ENCODE measurements around the gene PMPCA. TPM values are rescaled to one million over a fixed set of nuclear protein-coding genes. Genes with fewer than 3 reads are reported as not detected.
A peak's percentile ranks its signal among the peaks of the same experiment; 100 is the strongest.
"Not testable (repeated sequence)": the region's sequence is repeated elsewhere in the genome, so short reads cannot be mapped to it uniquely, and the experiment has no call there.

Gene PMPCA
- total RNA-seq, 1 donor from 2014 or later: 94.4 TPM

- Mint-ChIP-seq H3K4me3 (ENCODE audit: unreplicated experiment) (no peak overlapping the region), H3K36me3 (ENCODE audit: low read depth, unreplicated experiment) (peaks cover 6% of the 10 kb centered on the region), H3K27ac (ENCODE audit: unreplicated experiment) (no peak overlapping the region), H3K4me1 (ENCODE audit: low read depth, unreplicated experiment) (peaks cover 16% of the 10 kb centered on the region), H3K27me3 (ENCODE audit: low read depth, unreplicated experiment) (no peaks in the 10 kb centered on the region), H3K9me3 (ENCODE audit: unreplicated experiment) (peaks cover 2% of the 10 kb centered on the region)
- Histone ChIP-seq H3K9ac (ENCODE audit: low read length) (no peak overlapping the region), H3K9me3 (ENCODE audit: insufficient read depth, low read depth, low read length) (no peaks in the 10 kb centered on the region), H3K4me2 (ENCODE audit: low read length) (no peak overlapping the region), H3K27ac (ENCODE audit: low read depth, low read length) (no peak overlapping the region), H3K36me3 (ENCODE audit: insufficient read depth, low read length) (peaks cover 2% of the 10 kb centered on the region), H3K79me2 (ENCODE audit: insufficient read depth, low read length) (peaks cover 29% of the 10 kb centered on the region), H3K4me1 (ENCODE audit: insufficient read depth, low read length) (peaks cover 13% of the 10 kb centered on the region), H4K20me1 (ENCODE audit: insufficient read depth, low read length) (peaks cover 29% of the 10 kb centered on the region), H2AFZ (ENCODE audit: low read depth, low read length) (no peak overlapping the region), H3K4me3 (ENCODE audit: insufficient read depth, low read depth, low read length) (no peak overlapping the region), H3K27me3 (ENCODE audit: insufficient read depth, low read length) (no peaks in the 10 kb centered on the region)
- TF ChIP-seq, protein P1, sequence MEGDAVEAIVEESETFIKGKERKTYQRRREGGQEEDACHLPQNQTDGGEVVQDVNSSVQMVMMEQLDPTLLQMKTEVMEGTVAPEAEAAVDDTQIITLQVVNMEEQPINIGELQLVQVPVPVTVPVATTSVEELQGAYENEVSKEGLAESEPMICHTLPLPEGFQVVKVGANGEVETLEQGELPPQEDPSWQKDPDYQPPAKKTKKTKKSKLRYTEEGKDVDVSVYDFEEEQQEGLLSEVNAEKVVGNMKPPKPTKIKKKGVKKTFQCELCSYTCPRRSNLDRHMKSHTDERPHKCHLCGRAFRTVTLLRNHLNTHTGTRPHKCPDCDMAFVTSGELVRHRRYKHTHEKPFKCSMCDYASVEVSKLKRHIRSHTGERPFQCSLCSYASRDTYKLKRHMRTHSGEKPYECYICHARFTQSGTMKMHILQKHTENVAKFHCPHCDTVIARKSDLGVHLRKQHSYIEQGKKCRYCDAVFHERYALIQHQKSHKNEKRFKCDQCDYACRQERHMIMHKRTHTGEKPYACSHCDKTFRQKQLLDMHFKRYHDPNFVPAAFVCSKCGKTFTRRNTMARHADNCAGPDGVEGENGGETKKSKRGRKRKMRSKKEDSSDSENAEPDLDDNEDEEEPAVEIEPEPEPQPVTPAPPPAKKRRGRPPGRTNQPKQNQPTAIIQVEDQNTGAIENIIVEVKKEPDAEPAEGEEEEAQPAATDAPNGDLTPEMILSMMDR (IDR thresholded peaks at IDR 0.05; ENCODE audit: insufficient read depth, low read depth, low read length): no peak
- no peak for TF ChIP-seq EZH2 (IDR thresholded peaks at IDR 0.05; ENCODE audit: insufficient read depth, low read length)
- FAIRE-seq: no peak
- no peak for DNase-seq (ENCODE audit: low read depth)
These were observed 5.7 kb upstream of the PMPCA start for GRCh38 chr9:136404801-136405136.

DNA sequence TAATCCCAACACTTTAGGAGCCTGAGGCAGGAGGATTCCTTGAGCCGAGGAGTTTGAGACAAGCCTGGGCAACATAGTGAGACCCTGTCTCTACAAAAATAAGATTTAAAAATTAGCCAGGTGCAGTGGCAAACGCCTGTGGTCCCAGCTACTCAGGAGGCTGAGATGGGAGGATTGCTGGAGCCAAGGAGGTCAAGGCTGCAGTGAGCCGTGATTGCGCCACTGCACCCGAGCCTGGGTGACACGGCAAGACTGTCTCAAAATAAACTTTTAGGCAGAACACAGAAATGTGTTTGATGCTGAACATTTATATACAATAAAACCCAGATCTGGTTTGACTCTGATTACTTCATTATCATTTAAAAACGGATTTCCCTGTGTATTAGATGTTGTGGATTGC, 5.0 kb upstream of the PMPCA start:
- peaks cover 16% of the 10 kb centered on the region for H3K4me1 Mint-ChIP-seq (ENCODE audit: low read depth, unreplicated experiment)
- no peak overlapping the region for H3K9ac ChIP-seq (ENCODE audit: low read length)
- H3K4me3 Mint-ChIP-seq (ENCODE audit: unreplicated experiment): no peak overlapping the region
- no peaks in the 10 kb centered on the region for H3K9me3 ChIP-seq (ENCODE audit: insufficient read depth, low read depth, low read length)
- FAIRE-seq (no peak), DNase-seq (ENCODE audit: low read depth) (no peak)
- H3K27me3 ChIP-seq (ENCODE audit: insufficient read depth, low read length): no peaks in the 10 kb centered on the region
- H3K4me1 ChIP-seq (ENCODE audit: insufficient read depth, low read length): peaks cover 11% of the 10 kb centered on the region
- no peak overlapping the region for H3K4me3 ChIP-seq (ENCODE audit: insufficient read depth, low read depth, low read length)
- no peak overlapping the region for H3K27ac ChIP-seq (ENCODE audit: low read depth, low read length)
- H3K79me2 ChIP-seq (ENCODE audit: insufficient read depth, low read length): peaks cover 32% of the 10 kb centered on the region
- H4K20me1 ChIP-seq (ENCODE audit: insufficient read depth, low read length): peaks cover 29% of the 10 kb centered on the region
- peaks cover 2% of the 10 kb centered on the region for H3K36me3 ChIP-seq (ENCODE audit: insufficient read depth, low read length)
- H3K36me3 Mint-ChIP-seq (ENCODE audit: low read depth, unreplicated experiment): peaks cover 6% of the 10 kb centered on the region
- no peak overlapping the region for H3K27ac Mint-ChIP-seq (ENCODE audit: unreplicated experiment)
- H3K4me2 ChIP-seq (ENCODE audit: low read length): no peak overlapping the region
- TF ChIP-seq, protein P1 (IDR thresholded peaks at IDR 0.05; ENCODE audit: insufficient read depth, low read depth, low read length): no peak
- TF ChIP-seq EZH2 (IDR thresholded peaks at IDR 0.05; ENCODE audit: insufficient read depth, low read length): no peak
- H2AFZ ChIP-seq (ENCODE audit: low read depth, low read length): no peak overlapping the region
- H3K27me3 Mint-ChIP-seq (ENCODE audit: low read depth, unreplicated experiment): no peaks in the 10 kb centered on the region
- H3K9me3 Mint-ChIP-seq (ENCODE audit: unreplicated experiment): peaks cover 2% of the 10 kb centered on the region

GRCh38 chr9:136405904-136406303, 4.6 kb upstream of the PMPCA start:
- H3K4me1 ChIP-seq (ENCODE audit: insufficient read depth, low read length); H3K4me2 ChIP-seq (ENCODE audit: low read length); H3K36me3 ChIP-seq (ENCODE audit: insufficient read depth, low read length); H3K27me3 ChIP-seq (ENCODE audit: insufficient read depth, low read length); H3K27ac Mint-ChIP-seq (ENCODE audit: unreplicated experiment); H3K27ac ChIP-seq (ENCODE audit: low read depth, low read length); H3K9me3 Mint-ChIP-seq (ENCODE audit: unreplicated experiment); DNase-seq (ENCODE audit: low read depth); H3K27me3 Mint-ChIP-seq (ENCODE audit: low read depth, unreplicated experiment); H2AFZ ChIP-seq (ENCODE audit: low read depth, low read length); H3K9me3 ChIP-seq (ENCODE audit: insufficient read depth, low read depth, low read length); FAIRE-seq; H3K4me3 ChIP-seq (ENCODE audit: insufficient read depth, low read depth, low read length); H3K9ac ChIP-seq (ENCODE audit: low read length); H3K36me3 Mint-ChIP-seq (ENCODE audit: low read depth, unreplicated experiment); H3K4me3 Mint-ChIP-seq (ENCODE audit: unreplicated experiment): not testable (repeated sequence)
- peaks cover 37% of the 10 kb centered on the region for H3K79me2 ChIP-seq (ENCODE audit: insufficient read depth, low read length)
- peaks cover 30% of the 10 kb centered on the region for H4K20me1 ChIP-seq (ENCODE audit: insufficient read depth, low read length)
- peaks cover 16% of the 10 kb centered on the region for H3K4me1 Mint-ChIP-seq (ENCODE audit: low read depth, unreplicated experiment)

GRCh38 chr9:136407061-136407460, 3.4 kb upstream of the PMPCA start:
- not testable (repeated sequence) for H3K9me3 Mint-ChIP-seq (ENCODE audit: unreplicated experiment); H2AFZ ChIP-seq (ENCODE audit: low read depth, low read length); FAIRE-seq; H3K27me3 ChIP-seq (ENCODE audit: insufficient read depth, low read length); H3K4me3 ChIP-seq (ENCODE audit: insufficient read depth, low read depth, low read length); H3K27ac ChIP-seq (ENCODE audit: low read depth, low read length); H3K36me3 ChIP-seq (ENCODE audit: insufficient read depth, low read length); H3K27me3 Mint-ChIP-seq (ENCODE audit: low read depth, unreplicated experiment); DNase-seq (ENCODE audit: low read depth); H3K27ac Mint-ChIP-seq (ENCODE audit: unreplicated experiment); H3K4me2 ChIP-seq (ENCODE audit: low read length); H3K9me3 ChIP-seq (ENCODE audit: insufficient read depth, low read depth, low read length); H3K9ac ChIP-seq (ENCODE audit: low read length)
- peaks cover 16% of the 10 kb centered on the region for H3K4me1 ChIP-seq (ENCODE audit: insufficient read depth, low read length)
- peaks cover 10% of the 10 kb centered on the region for H3K36me3 Mint-ChIP-seq (ENCODE audit: low read depth, unreplicated experiment)
- H3K4me3 Mint-ChIP-seq (ENCODE audit: unreplicated experiment): peak overlapping the region; percentile 57
- H3K79me2 ChIP-seq (ENCODE audit: insufficient read depth, low read length): peaks cover 48% of the 10 kb centered on the region
- peaks cover 25% of the 10 kb centered on the region for H3K4me1 Mint-ChIP-seq (ENCODE audit: low read depth, unreplicated experiment)
- H4K20me1 ChIP-seq (ENCODE audit: insufficient read depth, low read length): peaks cover 41% of the 10 kb centered on the region

Measured in astrocyte (in vitro differentiated cells and primary cell).